Astrocyte of the cerebellum (primary cell): ENCODE results near the gene TCF15.

Experiments
- DNase-seq: peaks from one replicate; pipeline ENCODE4 v3.0.0-alpha.2; 2011; ENCODE audit warnings: low read depth
- H3K4me3 ChIP-seq: 2 replicates; pipeline ENCODE4 v1.5.1; 2011; ENCODE audit warnings: mild to moderate bottlenecking, low read depth, low read length, moderate library complexity
- CTCF ChIP-seq: IDR thresholded peaks from 2 replicates; pipeline ENCODE4 v1.5.1; 2012; ENCODE audit warnings: low read length, low read depth, moderate library complexity, mild to moderate bottlenecking; ENCODE audit errors: missing control alignments
- in situ Hi-C: cut with HindIII; loops from 2 replicates; pipeline ENCODE4 v1.10.0; 2017; ENCODE audit warnings: low sequenced_read_pairs

Gene TCF15

GRCh38 chr20:641516-641875 lies 31.4 kb upstream of the TCF15 start:
- no peak overlapping the region for H3K4me3 ChIP-seq
- no peak for TF ChIP-seq CTCF

GRCh38 chr20:640674-641515 lies 30.8 kb upstream of the TCF15 start:
- H3K4me3 ChIP-seq, result no peak overlapping the region
- in situ Hi-C loops, result no loop called here
- no peak for TF ChIP-seq CTCF
- no peak for DNase-seq

More at GRCh38 chr20:641516-641875, 31.4 kb upstream of the TCF15 start:
- DNase-seq, result no peak
- in situ Hi-C loops, result no loop called here

- no peak overlapping the region for H3K4me3 ChIP-seq
- in situ Hi-C loops, result no loop called here
- no peak for DNase-seq
- TF ChIP-seq CTCF, result no peak
Observed at GRCh38 chr20:638579-638978, 28.5 kb upstream of the TCF15 start.

GRCh38 chr20:637559-637958 lies 27.4 kb upstream of the TCF15 start:
- in situ Hi-C loops, result no loop called here
- no peak for TF ChIP-seq CTCF
- no peak overlapping the region for H3K4me3 ChIP-seq
- DNase-seq, result no peak

GRCh38 chr20:635893-636338 lies 25.8 kb upstream of the TCF15 start:
- in situ Hi-C loops, result no loop called here
- H3K4me3 ChIP-seq, result no peak overlapping the region

GRCh38 chr20:635028-635892 lies 25.2 kb upstream of the TCF15 start:
- no peak for TF ChIP-seq CTCF
- H3K4me3 ChIP-seq, result no peak overlapping the region
- in situ Hi-C loops, result no loop called here
- DNase-seq, result no peak

More at GRCh38 chr20:635893-636338, 25.8 kb upstream of the TCF15 start:
- DNase-seq, result no peak
- TF ChIP-seq CTCF, result no peak
